Stimulated activated CD8-positive, alpha-beta memory T cell treated with anti-CD3 and anti-CD28 coated beads, Interleukin-4, amount 100 ng/mL, for 1 hour (primary cell): ENCODE results near the gene ERAS.
"Not testable (repeated sequence)": the region's sequence is repeated elsewhere in the genome, so short reads cannot be mapped to it uniquely, and the experiment has no call there.

ENCODE experiments used
- DNase-seq, 2 donors: peaks; one replicate each; pipeline ENCODE4 v3.0.0-alpha.2; 2020; ENCODE audit warnings: low read depth in 2 of 2, low spot score in 1 of 2

Gene ERAS

DNA sequence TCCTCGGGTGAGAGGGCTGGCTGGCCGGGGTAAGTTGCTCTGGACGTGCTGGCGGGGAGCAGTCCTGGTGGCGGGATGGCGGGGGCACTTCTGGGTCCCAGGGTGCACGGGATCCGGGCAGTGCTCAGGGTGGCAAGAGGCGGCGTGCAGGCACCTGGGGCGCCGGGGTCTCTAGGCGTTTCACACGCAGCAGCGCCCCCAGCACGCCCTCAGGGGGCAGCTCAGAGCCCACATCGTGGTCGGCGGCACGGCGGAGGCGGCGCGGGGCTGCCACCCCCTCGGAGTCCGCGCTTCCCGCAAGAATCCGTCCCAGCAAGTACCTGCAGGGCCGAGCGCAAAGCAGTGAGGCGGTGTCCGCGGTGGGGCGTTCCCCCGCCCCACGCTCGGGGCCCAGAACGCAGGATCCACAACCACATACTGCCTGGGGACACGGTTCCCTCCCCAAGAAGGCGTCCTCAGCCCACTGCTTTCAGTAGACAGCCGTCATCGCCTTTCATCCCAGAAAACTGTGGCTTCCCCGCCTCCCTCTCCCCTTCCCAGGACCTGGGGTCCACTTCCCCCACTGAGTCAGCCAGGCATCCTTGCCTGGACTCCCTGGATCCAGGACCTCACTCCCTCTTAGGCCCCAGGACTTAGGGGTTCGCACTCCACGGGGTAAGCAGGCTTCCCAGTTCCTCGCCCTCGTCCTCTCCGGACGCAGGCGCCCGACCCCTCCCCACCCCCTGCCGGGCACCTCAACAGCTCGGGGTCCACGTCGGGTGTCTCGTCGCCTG is 5.0 kb downstream of the ERAS start:
- DNase-seq, result no peak

DNA sequence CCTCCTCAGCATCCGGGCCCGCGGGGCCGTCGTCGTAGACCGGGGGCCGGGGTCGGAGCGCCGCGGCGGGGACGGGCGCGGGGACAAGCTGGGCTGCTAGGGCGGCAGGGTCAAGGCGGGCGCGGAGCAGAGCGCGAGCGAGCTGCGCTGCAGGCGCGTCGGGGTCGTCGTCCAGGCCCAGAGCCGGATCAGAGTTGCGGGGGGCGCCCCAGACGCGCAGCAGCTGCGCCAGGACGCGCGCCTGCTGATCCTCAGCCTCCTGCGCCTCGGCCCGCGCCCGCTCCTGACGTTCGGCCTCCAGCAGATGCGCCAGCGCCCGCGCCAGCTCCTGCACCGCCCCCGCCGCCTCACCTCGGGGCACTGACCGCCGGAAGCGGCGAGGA is 5.6 kb downstream of the ERAS start:
- DNase-seq, result no peak

DNA sequence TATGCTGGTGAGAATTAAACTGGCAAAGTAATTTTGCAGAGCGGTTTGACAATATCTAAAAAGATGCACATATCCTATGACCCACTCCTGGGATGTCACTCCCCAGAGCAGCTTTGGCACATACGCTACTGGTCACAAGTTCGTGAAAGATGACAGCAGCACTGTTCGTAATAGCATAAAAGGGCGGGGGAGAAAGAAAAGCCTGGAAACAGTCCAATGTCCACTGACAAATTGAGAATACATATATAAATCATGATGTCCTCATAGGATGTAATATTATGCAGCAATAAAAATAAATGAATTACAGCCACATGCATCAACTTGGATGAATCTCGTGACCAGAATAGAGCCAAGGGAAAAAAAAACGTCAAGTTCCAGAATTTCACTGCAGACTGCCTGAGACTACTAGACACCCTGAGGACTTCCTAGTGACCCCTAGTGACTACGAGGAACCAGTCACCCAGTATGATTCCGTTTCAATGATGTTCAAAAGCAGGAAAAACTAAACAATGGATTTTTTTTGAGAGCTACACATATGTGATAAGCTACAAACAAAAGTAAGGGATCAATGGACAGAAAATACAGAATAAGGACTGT is 7.3 kb downstream of the ERAS start:
- DNase-seq, result no peak

DNA sequence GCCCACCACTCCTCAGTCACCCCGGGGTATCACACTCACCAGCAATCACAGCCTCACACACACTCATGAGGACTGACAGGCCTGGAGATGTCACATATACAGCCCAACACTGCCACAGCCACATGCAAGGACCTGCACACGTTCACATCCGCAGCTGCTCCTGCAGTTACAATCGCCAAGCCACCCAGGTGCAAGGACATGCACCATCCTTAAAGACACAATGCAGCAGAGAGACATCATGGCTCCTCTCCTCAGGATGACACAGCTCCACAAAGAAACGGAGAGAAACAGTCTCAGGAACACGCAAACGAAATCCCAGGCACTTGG is 8.0 kb downstream of the ERAS start:
- DNase-seq, result no peak

DNA sequence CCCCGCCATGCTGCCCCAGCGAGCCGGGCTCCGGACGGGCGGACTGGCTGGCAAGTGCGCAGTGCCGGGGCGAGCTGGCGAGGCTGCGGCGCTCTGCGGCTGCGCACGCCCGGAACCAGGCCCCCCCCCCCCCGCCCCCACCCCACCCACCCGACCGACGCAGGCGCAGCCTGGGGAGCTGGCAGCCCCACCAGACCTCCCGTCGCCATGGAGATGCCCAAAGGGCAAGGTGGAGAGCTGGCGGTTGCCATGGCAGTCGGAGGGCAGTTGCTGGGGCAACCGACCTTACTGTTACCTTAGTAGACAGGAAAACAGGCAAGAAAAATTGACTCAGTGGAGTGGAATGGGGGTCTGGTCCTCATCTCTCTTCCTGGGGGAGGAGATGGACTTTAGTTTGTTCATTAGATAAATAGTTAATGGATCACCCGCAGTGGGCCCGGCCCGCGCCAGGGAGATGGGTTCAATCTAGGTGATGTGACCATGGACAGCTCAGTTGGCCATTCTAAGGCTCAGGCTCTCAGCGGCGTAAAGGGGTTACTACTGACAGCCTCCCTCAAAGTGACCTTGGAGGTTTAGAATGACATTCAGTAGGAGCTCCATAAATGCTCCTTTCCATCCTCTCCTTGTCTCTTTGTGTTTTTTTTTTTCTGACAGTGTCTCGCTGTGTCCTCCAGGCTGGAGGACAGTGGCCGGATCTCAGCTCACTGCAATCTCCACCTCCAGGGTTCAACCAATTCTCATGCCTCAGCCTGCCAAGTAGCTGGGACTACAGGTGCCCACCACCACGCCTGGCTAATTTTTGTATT is 9.4 kb downstream of the ERAS start, which contains the start of gene PCSK1N:
PCSK1N (minus strand) TSS at position 87 of the 806 bp plus-strand sequence; CDS start at position 9, 78 bp downstream.
- DNase-seq, result no peak

DNA sequence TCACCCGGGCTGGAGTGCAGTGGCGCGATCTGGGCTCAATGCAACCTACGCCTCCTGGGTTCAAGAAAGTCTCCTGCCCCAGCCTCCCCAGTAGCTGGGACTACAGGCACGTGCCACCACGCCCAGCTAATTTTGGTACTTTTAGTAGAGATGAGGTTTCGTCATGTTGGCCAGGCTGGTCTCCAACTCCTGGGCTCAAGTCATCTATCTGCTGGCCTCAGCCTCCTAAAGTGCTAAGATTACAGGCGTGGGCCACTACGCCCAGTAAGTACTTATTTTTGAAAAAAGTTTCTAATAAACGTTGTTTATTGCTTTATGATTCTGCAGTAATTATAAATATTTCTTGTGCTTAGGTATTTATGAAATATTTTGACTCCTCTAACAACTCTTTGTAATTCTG is 13.4 kb downstream of the ERAS start:
- DNase-seq, result no peak

DNA sequence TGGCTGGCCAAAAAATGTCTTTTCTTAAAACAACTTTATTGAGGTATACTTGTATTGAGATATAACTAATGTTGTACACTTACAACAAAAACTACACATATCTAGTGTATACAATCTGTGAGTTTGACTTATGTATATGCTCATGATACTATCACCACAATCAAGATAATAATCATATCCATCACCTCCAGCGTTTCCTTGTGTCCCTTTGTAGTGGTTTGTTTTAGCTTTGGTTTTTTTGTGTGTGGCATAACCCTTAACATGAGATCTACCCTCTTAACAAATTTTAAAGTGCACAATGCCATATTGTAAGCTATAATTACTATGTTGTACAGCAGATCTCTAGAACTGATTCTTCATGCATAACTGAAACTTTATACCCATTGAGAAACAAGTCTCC is 22.5 kb downstream of the ERAS start:
- DNase-seq, result no peak

DNA sequence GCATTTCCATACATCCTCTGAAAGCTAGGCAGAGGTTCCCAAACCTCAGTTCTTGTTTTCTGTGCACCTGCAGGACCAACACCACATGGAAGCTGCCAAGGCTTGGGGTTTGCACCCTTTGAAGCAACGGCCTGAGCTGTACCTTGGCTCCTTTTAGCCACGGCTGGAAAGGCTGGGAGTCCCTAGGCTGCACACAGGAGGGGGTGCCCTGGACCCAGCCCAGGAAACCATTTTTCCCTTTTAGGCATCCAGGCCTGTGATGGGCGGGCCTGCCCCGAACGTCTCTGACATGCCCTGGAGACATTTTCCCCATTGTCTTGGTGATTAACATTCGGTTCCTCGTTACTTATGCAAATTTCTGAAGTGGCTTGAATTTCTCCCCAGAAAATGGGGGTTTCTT is 26.5 kb downstream of the ERAS start:
- no peak for DNase-seq

DNA sequence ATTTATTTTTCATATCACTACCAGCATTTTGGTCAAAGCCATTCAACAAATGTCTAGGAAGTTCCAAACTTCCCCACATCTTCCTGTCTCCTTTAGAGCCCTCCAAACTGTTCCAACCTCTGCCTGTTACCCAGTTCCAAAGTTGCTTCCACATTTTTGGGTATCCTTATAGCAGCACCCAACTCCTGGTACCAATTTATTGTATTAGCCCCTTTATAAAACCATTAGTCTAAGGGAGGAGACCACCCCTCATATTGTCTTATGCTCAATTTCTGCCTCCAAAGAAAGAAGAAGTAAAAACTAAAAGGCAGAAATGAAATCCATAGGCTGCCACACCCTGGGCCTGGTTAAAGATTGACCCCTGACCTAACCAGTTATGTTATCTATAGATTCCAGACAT is 27.2 kb downstream of the ERAS start:
- not testable (repeated sequence) for DNase-seq

DNA sequence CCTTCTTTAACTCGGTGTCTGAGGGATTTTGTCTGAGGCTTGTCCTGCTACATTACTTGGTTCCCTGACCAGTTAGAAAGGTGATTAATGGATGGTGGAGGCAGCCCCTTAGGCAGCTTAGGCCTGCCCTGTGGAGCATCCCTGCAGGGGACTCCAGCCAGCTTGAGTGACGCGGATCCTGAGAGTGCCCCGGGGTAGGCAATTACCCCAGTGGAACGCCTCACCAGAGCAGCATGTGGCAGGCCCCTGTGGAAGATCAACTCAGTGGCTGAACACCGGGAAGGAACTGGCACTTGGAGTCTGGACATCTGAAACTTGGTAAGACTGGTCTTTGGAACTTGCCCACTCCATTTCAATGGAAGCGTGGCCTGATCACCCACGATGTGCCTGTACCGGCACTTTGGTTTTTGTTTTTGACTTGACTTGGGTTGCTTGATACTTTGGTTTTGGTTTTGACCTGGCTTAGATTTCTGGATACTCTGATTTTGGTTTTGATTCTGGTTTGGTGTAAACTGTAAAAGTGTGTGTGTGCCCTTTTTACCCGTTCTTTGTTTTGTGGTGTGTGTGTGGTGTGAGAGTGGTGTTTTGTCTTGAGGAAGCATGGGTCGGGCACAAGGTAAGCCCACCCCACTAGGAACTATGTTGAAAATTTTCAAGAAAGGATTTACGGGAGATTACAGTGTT is 27.9 kb downstream of the ERAS start:
- not testable (repeated sequence) for DNase-seq

DNA sequence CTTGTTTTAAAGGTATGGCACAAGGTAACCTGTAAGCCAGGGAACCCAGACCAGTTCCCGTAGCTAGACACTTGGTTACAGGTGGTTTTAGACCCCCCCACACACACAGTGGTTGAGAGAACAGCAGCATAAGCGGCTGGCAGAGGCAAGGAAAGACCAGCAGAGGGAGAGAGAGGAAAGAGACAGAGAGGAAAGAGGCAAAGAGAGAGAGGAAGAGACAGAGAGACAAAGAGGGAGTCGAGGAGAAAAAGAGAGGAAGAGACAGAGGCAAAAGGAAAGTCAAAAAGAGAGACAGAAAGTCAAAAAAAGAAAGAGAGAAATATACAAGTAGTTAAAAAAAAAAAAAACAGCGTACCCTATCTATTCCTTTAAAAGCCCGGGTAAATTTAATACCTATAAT is 28.6 kb downstream of the ERAS start:
- DNase-seq, result no peak

DNA sequence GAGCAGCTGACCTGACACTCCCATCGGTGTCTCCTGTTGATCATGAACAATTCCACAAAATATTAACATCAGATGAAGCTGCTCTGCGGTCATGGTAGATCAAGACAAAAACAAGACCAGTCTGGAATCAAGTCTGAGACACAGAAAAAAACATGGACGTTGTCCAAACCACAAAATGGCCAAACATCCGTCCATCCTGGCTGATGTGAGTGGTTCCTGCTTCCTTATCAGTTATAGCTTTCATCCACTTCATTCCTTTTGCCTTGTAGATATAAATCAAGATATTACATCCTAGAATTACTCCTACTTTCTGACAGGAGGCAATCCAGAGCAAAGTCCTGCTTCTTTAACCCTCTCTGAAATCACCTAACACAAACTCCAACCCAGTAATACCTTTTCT is 37.9 kb downstream of the ERAS start:
- no peak for DNase-seq

DNA sequence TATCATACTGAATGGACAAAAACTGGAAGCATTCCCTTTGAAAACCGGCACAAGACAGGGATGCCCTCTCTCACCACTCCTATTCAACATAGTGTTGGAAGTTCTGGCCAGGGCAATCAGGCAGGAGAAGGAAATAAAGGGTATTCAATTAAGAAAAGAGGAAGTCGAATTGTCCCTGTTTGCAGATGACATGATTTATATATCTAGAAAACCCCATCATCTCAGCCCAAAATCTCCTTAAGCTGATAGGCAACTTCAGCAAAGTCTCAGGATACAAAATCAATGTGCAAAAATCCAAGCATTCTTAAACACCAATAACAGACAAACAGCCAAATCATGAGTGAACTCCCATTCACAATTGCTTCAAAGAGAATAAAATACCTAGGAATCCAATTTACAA is 45.7 kb downstream of the ERAS start:
- DNase-seq, result not testable (repeated sequence)

DNA sequence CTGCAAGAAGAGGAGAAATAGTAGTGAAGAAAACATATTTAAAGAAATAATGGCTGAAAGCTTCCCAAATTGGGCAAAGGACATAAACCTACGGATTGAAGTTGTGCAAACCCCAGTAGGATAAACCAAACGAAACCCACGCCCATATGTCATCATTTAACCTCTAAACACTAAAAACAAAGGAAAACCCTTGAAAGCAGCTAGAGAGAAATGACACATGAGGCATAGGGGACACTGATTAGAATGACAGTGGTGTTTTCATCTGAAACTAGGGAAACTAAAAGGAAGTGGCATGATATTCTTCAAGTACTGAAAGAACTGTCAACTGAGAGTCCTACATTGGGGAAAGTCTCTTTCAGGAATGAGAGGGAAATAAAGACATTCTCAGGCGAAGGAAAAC is 50.6 kb downstream of the ERAS start:
- not testable (repeated sequence) for DNase-seq
